D341Med (cell line): Measurements from ENCODE around the gene HINT3.
"Not testable (repeated sequence)": the region's sequence is repeated elsewhere in the genome, so short reads cannot be mapped to it uniquely, and the experiment has no call there.

ENCODE experiments used
- DNase-seq: peaks from one replicate; pipeline ENCODE4 v3.0.0; 2012; ENCODE audit warnings: low spot score

HINT3 gene

DNA sequence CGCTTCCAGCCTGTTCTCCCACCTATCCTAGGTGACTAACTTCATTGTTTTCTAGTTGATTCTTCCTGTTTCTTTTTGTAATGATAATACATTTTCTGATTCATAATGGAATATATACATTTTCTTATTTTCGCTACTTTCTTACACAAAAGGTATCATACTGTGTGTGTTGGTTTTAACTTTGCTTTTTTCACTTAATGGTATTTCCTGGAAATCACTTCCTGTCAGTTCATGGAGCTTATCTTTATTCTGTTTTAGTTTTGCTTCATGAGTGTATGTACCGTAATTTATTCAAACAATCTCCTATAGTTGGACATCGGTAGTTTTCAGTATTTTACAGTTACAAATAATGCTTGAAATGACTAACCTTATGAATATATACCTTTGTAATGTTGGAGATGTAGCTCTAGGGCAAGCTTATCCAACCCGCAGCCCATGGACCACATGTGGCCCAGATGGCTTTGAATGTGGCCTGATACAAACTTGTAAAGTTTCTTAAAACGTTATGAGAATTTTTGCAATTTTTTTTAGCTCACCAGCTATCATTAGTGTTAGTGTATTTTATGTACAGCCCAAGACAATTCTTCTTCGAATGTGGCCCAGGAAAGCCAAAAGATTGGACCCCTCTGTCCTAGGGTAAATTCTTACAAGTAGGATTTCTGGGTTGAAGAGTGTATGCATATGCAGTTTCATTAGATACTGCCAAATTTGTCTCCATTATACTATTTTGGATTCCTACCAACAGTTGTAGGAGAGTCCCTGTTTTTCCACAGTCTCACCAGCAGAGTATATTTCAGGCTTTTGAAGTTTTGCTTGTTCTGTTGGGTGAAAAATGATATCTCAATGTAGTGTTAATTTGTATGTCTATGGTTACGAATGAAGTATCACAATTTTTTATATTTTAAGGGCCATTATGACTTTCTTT is 46.4 kb downstream of the HINT3 start:
- DNase-seq: no peak

DNA sequence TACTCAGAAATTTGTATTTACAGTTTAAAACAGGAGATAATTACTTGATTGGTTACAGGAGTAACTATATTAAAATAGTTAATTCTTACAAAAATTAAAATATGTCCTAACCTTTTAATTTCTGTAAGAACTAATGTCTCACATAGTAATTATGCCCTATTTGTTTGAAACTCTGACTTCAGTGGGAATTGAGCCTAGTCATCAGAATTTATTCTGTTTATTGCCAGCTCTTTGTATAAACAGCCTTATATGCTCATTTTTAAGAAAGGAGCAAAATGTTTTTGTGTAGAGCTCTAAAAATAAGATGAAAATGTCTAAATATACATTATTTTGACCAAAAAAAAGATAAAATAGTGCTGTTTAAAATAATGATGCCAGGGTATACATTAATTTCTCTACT is 51.2 kb downstream of the HINT3 start:
- DNase-seq: no peak

DNA sequence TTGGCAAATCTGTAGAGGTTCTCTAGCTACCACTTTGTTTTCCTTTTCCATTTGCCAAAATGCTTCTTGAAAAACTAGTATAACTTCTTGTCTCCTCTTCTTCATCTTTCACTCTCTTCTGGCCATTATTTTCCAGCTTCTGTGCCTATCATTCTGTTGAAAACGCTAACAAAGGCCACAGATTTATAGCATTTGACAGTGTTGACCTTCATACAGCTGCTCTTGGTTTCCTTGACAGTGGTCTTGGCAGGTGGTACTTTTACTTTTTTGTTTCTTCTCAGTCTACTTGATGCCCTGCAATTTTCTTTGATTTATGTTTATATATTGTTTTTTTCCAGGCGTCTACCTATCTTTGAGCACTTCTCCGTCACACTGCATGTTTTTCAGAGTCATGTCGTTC is 53.5 kb downstream of the HINT3 start:
- no peak for DNase-seq

DNA sequence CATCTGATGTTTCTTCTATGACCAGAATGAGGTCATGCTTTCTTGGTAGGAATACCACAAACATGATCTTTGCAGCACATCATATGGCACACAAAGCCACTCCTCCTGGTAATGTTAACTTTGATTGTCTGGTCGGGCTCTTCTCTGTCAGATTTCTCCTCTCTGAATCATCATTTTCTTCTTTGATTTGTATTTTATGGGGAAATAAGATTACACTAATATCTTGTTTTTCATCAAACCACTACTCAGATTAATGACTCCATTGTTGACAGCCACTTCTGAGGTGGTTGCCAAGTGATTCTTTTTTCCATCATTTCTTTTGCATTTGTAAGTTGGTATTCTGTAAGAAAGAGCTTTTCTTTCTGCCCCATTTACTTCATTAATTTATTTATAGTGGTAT is 59.3 kb downstream of the HINT3 start:
- no peak for DNase-seq

DNA sequence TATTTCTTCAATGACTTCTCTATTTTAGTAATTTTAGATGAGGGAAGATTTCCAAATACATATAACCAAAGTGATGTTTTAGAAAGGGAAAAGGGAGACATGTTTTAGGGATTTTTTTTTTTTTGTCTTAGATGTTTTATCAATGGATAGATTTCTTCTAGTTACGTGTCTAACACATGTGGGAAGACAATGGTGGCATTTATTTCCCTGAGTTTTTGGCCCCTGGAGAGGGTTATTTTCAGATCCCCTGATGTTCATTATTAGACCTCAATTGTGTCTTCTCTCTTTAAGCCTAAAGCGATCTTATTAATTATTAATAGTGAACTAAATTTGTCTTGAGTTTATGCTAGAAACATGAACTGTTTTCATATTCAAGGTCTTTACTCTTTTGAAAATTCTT is 60.0 kb downstream of the HINT3 start:
- DNase-seq: no peak

DNA sequence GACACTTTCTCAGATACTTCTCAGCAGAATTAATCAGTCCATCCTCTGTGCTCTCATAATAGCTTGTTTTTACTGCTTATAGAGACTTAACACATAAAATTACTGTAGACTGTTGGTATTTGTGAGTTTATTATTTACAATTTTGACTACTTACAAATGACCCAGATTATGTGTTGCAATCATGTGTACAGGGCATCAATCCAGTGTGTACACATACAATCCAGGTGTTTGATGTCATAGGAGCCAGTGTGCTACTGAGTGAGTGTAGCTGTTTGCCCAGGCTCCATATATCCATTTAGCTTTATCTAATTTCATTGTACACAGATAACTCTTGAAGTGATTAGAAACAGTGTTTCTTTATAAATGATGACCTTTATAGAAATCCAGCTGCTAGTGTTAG is 61.1 kb downstream of the HINT3 start:
- no peak for DNase-seq

- DNase-seq: no peak
Observed at GRCh38 chr6:126020305-126021050, 63.9 kb downstream of the HINT3 start.

DNA sequence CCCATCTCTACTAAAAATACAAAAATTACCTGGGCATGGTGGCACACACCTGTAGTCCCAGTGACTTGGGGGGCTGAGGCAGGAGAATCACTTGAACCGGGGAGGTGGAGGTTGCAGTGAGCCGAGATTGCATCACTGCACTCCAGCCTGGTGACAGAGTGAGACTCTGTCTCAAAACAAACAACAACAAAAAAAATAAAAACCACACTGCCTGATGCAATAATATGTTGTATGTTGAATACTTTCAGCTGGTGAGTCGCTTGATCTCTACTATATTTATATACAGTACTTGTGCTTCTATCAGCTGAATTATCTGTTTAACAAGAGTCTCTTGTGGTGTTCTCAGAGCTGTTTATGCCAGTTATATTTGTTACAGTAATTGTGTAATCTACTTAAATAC is 66.9 kb downstream of the HINT3 start:
- not testable (repeated sequence) for DNase-seq

GRCh38 chr6:126026001-126026400 is 69.4 kb downstream of the HINT3 start:
- DNase-seq: no peak

- no peak for DNase-seq
Observed at GRCh38 chr6:126027601-126028000, 71.0 kb downstream of the HINT3 start.
